Measurements from ENCODE around the gene MPND.

Gene MPND

GRCh38 chr19:4354282-4354681, 10.9 kb downstream of the MPND start:
- Mint-ChIP-seq H3K9me3 (no peaks in the 10 kb centered on the region), H3K36me3 (peaks cover 75% of the 10 kb centered on the region), H3K4me3 (no peak overlapping the region), H3K27ac (no peak overlapping the region), H3K4me1 (no peaks in the 10 kb centered on the region)
- DNase-seq (ENCODE audit: low spot score in 2 of 2) = no peak
- no peak for ATAC-seq

DNA sequence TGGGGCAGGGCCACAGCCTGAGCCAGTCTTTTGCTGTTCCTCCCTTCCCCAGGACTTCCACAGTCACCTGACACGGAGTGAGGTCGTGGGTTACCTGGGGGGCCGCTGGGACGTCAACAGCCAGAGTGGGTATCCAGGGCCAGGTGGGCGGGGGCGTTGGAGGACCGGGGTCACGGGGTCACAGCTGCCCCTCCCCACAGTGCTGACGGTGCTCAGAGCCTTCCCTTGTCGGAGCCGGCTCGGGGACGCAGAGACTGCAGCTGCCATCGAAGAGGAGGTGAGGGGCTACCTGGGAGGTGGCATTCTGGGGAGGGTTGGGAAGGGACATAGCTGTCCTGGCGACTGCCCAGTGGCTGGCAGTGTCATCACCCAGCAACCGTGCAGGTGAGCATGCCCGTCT, 11.5 kb downstream of the MPND start:
- Mint-ChIP-seq H3K9me3 (no peaks in the 10 kb centered on the region), H3K4me3 (no peak overlapping the region), H3K27ac (no peak overlapping the region), H3K36me3 (peaks cover 77% of the 10 kb centered on the region), H3K4me1 (no peaks in the 10 kb centered on the region)
- DNase-seq (ENCODE audit: low spot score in 2 of 2) (no peak), ATAC-seq (no peak)

DNA sequence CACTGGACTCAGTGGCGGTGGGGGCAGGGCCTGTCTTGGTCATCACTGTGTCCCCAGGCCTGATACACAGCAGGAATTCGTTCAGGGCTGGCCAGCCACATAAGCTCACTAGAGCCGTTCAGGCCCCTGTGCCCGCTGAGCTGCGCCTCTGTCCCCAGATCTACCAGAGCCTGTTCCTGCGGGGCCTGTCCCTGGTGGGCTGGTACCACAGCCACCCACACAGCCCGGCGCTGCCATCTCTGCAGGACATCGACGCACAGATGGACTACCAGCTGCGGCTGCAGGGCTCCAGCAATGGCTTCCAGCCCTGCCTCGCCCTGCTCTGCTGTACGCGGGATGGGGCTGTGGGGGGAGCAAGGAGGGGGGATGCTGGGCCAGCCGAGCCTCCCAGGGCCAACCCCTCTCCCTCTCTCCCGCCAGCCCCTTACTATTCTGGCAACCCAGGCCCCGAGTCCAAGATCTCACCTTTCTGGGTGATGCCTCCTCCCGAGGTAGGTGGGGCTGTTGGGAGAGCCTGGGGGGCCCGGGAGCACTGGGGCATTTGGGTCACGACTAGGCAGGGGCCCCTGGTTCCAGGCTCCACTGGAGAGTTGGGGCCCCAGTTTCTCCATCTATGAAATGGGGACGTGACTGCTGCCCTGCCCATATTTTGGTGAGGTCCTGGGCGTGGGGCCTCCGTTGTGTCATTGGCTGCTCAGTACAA, 13.9 kb downstream of the MPND start:
- DNase-seq (ENCODE audit: low spot score in 2 of 2) (no peak), ATAC-seq (no peak)
- Mint-ChIP-seq H3K27ac (peak overlapping the region; percentile 37), H3K4me3 (no peak overlapping the region), H3K4me1 (peaks cover 4% of the 10 kb centered on the region), H3K36me3 (peaks cover 88% of the 10 kb centered on the region), H3K9me3 (no peaks in the 10 kb centered on the region)

DNA sequence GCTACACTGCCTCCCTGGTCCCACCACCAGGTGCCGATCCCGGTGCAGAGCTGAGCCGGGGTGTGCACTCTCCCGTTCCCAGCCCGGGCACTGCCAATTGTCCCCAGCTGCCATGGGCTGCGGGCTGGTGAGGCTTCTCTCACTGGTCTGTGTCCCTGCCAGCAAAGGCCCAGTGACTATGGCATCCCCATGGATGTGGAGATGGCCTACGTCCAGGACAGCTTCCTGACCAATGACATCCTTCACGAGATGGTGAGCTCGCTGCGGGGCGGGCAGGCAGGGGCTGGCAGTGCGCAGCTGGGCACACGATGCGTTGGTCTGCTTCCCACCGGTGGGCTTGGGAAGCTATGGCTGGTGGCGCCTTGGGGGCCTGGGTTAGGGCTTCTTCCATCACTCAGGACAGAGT, 14.6 kb downstream of the MPND start:
- Mint-ChIP-seq H3K9me3 (no peaks in the 10 kb centered on the region), H3K27ac (peak overlapping the region; percentile 37), H3K4me1 (peaks cover 5% of the 10 kb centered on the region), H3K4me3 (no peak overlapping the region), H3K36me3 (peaks cover 88% of the 10 kb centered on the region)
- DNase-seq (ENCODE audit: low spot score in 2 of 2) (no peak), ATAC-seq (no peak)

GRCh38 chr19:4358709-4359626, 15.6 kb downstream of the MPND start:
- DNase-seq (ENCODE audit: low spot score in 2 of 2) = no peak

GRCh38 chr19:4359627-4360000, 16.3 kb downstream of the MPND start:
- no peaks in the 10 kb centered on the region for H3K9me3 Mint-ChIP-seq
- peak overlapping the region; percentile 45 for H3K27ac Mint-ChIP-seq
- peaks cover 90% of the 10 kb centered on the region for H3K36me3 Mint-ChIP-seq
- peaks cover 5% of the 10 kb centered on the region for H3K4me1 Mint-ChIP-seq
- peak; percentile 14 for ATAC-seq
- DNase-seq (ENCODE audit: low spot score in 2 of 2) = no peak
- no peak overlapping the region for H3K4me3 Mint-ChIP-seq

More at GRCh38 chr19:4358709-4359626, 15.6 kb downstream of the MPND start:
- Mint-ChIP-seq H3K9me3 (no peaks in the 10 kb centered on the region), H3K27ac (no peak overlapping the region), H3K4me1 (peaks cover 5% of the 10 kb centered on the region), H3K4me3 (no peak overlapping the region), H3K36me3 (peaks cover 91% of the 10 kb centered on the region)
- no peak for ATAC-seq

- Mint-ChIP-seq H3K36me3 (peaks cover 93% of the 10 kb centered on the region), H3K4me1 (peaks cover 5% of the 10 kb centered on the region), H3K4me3 (no peak overlapping the region), H3K9me3 (no peaks in the 10 kb centered on the region), H3K27ac (peak overlapping the region; percentile 45)
- ATAC-seq = no peak
- no peak for DNase-seq (ENCODE audit: low spot score in 2 of 2)
These were observed 16.8 kb downstream of the MPND start for GRCh38 chr19:4360081-4360569.

GRCh38 chr19:4360641-4361151, 17.3 kb downstream of the MPND start:
- H3K36me3 Mint-ChIP-seq = peaks cover 95% of the 10 kb centered on the region
- H3K9me3 Mint-ChIP-seq = no peaks in the 10 kb centered on the region
- no peak overlapping the region for H3K4me3 Mint-ChIP-seq
- no peak for DNase-seq (ENCODE audit: low spot score in 2 of 2)
- peak overlapping the region; percentile 45 for H3K27ac Mint-ChIP-seq
- no peak for ATAC-seq
- H3K4me1 Mint-ChIP-seq = peaks cover 5% of the 10 kb centered on the region

DNA sequence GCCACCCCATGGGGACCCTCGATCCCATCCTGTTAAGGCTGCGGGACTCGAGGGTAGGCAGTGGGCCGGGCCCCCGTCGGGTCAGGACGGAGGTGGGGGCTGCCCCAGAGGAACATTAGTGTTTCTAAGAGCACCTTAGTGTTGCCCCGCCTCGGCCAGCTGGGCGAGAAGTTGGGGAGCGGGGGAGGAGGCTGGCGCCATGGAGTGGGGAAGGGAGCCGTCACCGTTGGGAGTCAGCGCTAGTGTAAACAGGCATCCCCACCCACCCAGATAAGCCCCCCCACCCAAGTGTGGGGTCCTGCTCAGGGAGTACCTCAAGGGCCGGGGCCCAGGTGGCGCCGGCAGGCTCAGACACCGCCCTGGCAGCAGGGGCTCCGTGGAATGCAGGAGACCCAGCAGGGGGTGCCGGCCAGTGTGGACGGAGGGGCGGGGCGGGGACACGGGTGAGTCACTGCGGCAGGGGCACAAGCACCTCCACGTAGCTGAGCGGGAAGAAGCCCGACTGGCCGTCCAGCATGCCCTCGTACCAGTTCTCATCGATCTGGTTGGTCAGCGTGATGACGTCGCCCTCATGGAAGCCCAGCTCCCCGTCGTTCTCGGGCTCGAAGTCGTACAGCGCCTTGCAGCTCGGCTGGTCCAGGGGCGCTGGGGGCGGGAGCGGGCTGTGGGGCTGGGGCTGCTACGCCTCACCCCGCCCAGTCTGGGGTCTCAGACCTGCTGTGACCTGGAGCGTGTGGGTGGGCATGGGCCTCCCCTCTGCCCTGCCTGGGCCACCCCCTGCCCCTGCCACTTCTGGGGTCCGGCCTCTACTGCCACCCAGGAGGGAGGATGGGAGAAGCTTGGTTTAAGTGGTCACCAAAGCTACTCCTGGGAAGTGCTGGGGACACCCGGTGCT, 18.0 kb downstream of the MPND start:
- ATAC-seq = no peak
- Mint-ChIP-seq H3K4me1 (peaks cover 5% of the 10 kb centered on the region), H3K27ac (peak overlapping the region; percentile 64), H3K4me3 (no peak overlapping the region), H3K9me3 (no peaks in the 10 kb centered on the region), H3K36me3 (peaks cover 95% of the 10 kb centered on the region)
- no peak for DNase-seq (ENCODE audit: low spot score in 2 of 2)

GRCh38 chr19:4362101-4362828, 18.9 kb downstream of the MPND start:
- Mint-ChIP-seq H3K27ac (peak overlapping the region; percentile 64), H3K9me3 (no peaks in the 10 kb centered on the region), H3K4me3 (no peak overlapping the region), H3K4me1 (peaks cover 10% of the 10 kb centered on the region), H3K36me3 (peaks cover 95% of the 10 kb centered on the region)
- DNase-seq (ENCODE audit: low spot score in 2 of 2) (no peak), ATAC-seq (no peak)

GRCh38 chr19:4362831-4363545, 19.6 kb downstream of the MPND start:
- H3K4me1 Mint-ChIP-seq = peaks cover 17% of the 10 kb centered on the region
- peak overlapping the region; percentile 64 for H3K27ac Mint-ChIP-seq
- H3K4me3 Mint-ChIP-seq = no peak overlapping the region
- no peaks in the 10 kb centered on the region for H3K9me3 Mint-ChIP-seq
- peaks cover 94% of the 10 kb centered on the region for H3K36me3 Mint-ChIP-seq
- ATAC-seq (no peak), DNase-seq (ENCODE audit: low spot score in 2 of 2) (no peak)

DNA sequence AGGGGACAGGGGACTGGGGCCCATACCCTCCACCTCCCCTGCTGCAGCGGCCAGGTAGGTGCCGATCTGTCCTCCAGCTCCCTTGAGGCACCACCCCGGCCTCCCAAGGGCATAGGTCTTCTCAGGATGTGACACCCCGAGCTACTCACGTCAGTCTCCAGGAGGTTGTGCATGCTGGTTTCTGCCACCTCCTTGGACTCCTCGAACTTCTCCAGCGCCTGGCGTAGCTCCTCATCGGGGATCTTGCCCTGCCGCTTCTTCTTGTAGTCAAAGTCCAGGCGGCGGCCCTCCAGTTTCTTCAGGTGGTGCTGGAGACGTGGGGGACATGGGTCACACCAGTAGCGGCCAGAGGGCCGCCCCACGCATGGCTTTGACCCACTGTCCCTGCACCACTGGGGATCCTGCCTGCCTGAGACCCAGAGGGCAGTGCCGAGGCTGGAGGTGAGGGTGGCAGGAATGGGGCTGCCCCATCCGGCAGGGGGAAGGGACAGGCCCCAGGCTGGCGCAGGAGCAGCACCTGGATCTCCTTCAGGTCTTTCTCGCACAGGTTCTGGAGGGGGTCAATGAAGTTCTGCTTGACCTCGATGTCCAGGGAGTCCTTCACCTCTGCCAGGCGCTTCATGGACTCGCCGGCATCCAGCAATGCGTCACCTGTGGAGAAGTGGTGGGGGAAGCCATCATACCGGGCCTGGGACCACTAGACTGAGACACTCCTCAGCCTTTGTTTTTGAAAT, 20.4 kb downstream of the MPND start:
- Mint-ChIP-seq H3K9me3 (no peaks in the 10 kb centered on the region), H3K4me1 (peaks cover 24% of the 10 kb centered on the region), H3K4me3 (no peak overlapping the region), H3K36me3 (peaks cover 91% of the 10 kb centered on the region), H3K27ac (peak overlapping the region; percentile 64)
- no peak for DNase-seq (ENCODE audit: low spot score in 2 of 2)
- ATAC-seq = no peak

GRCh38 chr19:4365341-4365740, 22.0 kb downstream of the MPND start:
- ATAC-seq (no peak), DNase-seq (ENCODE audit: low spot score in 2 of 2) (no peak)
- H3K4me3 Mint-ChIP-seq = no peak overlapping the region
- peaks cover 87% of the 10 kb centered on the region for H3K36me3 Mint-ChIP-seq
- no peaks in the 10 kb centered on the region for H3K9me3 Mint-ChIP-seq
- H3K27ac Mint-ChIP-seq = peak overlapping the region; percentile 29
- peaks cover 39% of the 10 kb centered on the region for H3K4me1 Mint-ChIP-seq

All from stimulated activated effector memory CD8-positive, alpha-beta T cell treated with anti-CD3 and anti-CD28 coated beads, Interleukin-12 subunit alpha, Interleukin-12 subunit beta, amount 100 ng/mL, for 72 hours (primary cell).